ENCODE results near the gene SERTAD1. TPM values are rescaled to one million over a fixed set of nuclear protein-coding genes. Genes with fewer than 3 reads are reported as not detected.
"Not testable (repeated sequence)": the region's sequence is repeated elsewhere in the genome, so short reads cannot be mapped to it uniquely, and the experiment has no call there.

SERTAD1 gene
- polyA plus RNA-seq, 1 of the 3 experiments (the other 2 are of a cell fraction), result 10.4 TPM

DNA sequence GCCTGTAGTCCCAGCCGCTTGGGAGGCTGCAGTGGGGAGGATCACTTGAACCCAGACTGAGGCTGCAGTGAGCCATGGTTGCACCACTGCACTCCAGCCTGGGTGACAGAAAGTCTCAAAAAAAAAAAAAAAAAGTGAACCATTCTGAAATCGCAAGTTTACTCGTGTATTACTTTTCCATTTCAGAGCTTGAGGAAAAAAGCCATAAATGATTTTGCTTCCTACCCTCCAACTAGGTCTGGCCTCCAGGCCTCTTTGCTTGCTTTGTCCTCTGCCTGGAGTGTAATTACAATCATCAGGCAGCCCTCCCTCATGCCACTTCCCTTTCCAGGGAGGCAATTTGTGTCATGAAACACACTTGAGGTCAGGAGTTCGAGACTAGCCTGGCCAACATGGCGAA lies 31.3 kb upstream of the SERTAD1 start:
- no peaks in the 10 kb centered on the region for H3K9me3 ChIP-seq
- no peaks in the 10 kb centered on the region for H3K4me1 ChIP-seq (ENCODE audit: control insufficient read depth in 1 of 2, insufficient read depth in 2 of 2, low read depth in 1 of 2, low read length in 1 of 2)
- ChIA-PET POLR2A (interaction anchor here (1.1 kb wide), 1 partner anchor 9 kb away, joined by 3 read pairs; the partner anchor contains the start of gene BLVRB), CTCF (interaction anchor here (0.9 to 1.6 kb wide), 4 partner anchors 73 to 178 kb away, joined by 3 to 5 read pairs (median 3); no protein-coding TSS in a partner anchor)
- peaks cover 0 to 3% of the 10 kb centered on the region in 2 experiments for H3K36me3 ChIP-seq (replicated peaks in 1 of 2; ENCODE audit: control insufficient read depth in 1 of 2, insufficient read depth in 2 of 2, low read length in 1 of 2)
- TF ChIP-seq, protein P1, sequence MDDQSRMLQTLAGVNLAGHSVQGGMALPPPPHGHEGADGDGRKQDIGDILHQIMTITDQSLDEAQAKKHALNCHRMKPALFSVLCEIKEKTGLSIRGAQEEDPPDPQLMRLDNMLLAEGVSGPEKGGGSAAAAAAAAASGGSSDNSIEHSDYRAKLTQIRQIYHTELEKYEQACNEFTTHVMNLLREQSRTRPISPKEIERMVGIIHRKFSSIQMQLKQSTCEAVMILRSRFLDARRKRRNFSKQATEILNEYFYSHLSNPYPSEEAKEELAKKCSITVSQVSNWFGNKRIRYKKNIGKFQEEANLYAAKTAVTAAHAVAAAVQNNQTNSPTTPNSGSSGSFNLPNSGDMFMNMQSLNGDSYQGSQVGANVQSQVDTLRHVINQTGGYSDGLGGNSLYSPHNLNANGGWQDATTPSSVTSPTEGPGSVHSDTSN (IDR thresholded peaks at IDR 0.05), result no peak
- TF ChIP-seq GATA2 (CRISPR knock-in tag; IDR thresholded peaks at IDR 0.05) (no peak), NFIC (IDR thresholded peaks at IDR 0.05; ENCODE audit: borderline replicate concordance) (no peak), SMC3 (IDR thresholded peaks at IDR 0.05; ENCODE audit: low read depth, low read length) (no peak), FOSL2 (IDR thresholded peaks at IDR 0.05; ENCODE audit: borderline replicate concordance, low read depth) (no peak), ELF1 (IDR thresholded peaks at IDR 0.05) (no peak), JUND (IDR thresholded peaks at IDR 0.05) (no peak)
- TF ChIP-seq, protein P2, sequence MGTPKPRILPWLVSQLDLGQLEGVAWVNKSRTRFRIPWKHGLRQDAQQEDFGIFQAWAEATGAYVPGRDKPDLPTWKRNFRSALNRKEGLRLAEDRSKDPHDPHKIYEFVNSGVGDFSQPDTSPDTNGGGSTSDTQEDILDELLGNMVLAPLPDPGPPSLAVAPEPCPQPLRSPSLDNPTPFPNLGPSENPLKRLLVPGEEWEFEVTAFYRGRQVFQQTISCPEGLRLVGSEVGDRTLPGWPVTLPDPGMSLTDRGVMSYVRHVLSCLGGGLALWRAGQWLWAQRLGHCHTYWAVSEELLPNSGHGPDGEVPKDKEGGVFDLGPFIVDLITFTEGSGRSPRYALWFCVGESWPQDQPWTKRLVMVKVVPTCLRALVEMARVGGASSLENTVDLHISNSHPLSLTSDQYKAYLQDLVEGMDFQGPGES (IDR thresholded peaks at IDR 0.05; ENCODE audit: low read depth, low read length), result no peak
- H3K9ac ChIP-seq, result no peak overlapping the region
- no peak overlapping the region for H3K4me3 ChIP-seq (ENCODE audit: low read depth in 2 of 2, low read length in 1 of 2)
- DNase-seq, result no peak
- H2AFZ ChIP-seq (ENCODE audit: low read depth), result no peak overlapping the region
- WGBS (ENCODE audit: low lambda C conversion rate), result 94% methylated on average over 5 of the region's 5 CpGs
- H3K79me2 ChIP-seq (ENCODE audit: insufficient read depth), result no peaks in the 10 kb centered on the region
- peaks cover 5% of the 10 kb centered on the region for H3F3A ChIP-seq (replicated peaks; ENCODE audit: insufficient read depth)
- H4K20me1 ChIP-seq (ENCODE audit: insufficient read depth), result no peaks in the 10 kb centered on the region
- no peak overlapping the region for H3K4me2 ChIP-seq
- no peaks in the 10 kb centered on the region for H3K27me3 ChIP-seq (ENCODE audit: insufficient read depth)
- no peaks in the 10 kb centered on the region for H3K9me2 ChIP-seq
- no peak overlapping the region for H3K27ac ChIP-seq (ENCODE audit: low read depth in 2 of 2, low read length in 1 of 2)

DNA sequence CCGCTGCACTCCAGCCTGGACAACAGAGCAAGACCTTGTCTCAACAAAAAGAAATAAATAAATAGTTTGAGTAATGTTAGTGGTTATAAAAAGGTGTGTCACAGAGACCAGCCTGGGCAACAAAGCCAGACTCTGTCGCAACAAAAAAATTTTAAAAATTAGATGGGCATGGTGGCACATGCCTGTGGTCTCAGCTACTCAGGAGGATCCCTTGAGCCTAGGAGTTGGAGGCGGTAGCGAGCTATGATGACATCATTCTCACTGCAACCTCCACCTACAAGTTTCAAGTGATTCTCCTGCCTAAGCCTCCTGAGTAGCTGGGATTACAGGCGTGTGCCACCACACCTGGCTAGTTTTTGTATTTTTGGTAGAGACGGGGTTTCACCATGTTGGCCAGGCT lies 28.2 kb upstream of the SERTAD1 start:
- H3K4me3 ChIP-seq (ENCODE audit: low read depth in 2 of 2, low read length in 1 of 2); H3K4me1 ChIP-seq (ENCODE audit: control insufficient read depth in 1 of 2, insufficient read depth in 2 of 2, low read depth in 1 of 2, low read length in 1 of 2); DNase-seq; POLR2A ChIA-PET; H3K36me3 ChIP-seq (replicated peaks in 1 of 2; ENCODE audit: control insufficient read depth in 1 of 2, insufficient read depth in 2 of 2, low read length in 1 of 2); H3K9me3 ChIP-seq; H3F3A ChIP-seq (replicated peaks; ENCODE audit: insufficient read depth); H3K27ac ChIP-seq (ENCODE audit: low read depth in 2 of 2, low read length in 1 of 2); H3K27me3 ChIP-seq (ENCODE audit: insufficient read depth); H3K4me2 ChIP-seq; H2AFZ ChIP-seq (ENCODE audit: low read depth); H3K9me2 ChIP-seq; H4K20me1 ChIP-seq (ENCODE audit: insufficient read depth); H3K79me2 ChIP-seq (ENCODE audit: insufficient read depth); H3K9ac ChIP-seq: not testable (repeated sequence)
- 95% methylated on average over 6 of the region's 6 CpGs for WGBS (ENCODE audit: low lambda C conversion rate)
- CTCF ChIA-PET, result interaction anchor here (0.7 to 6.2 kb wide), 3 partner anchors 9 to 180 kb away, joined by 4 to 49 read pairs (median 6); partner anchors contain the start of gene SERTAD3

DNA sequence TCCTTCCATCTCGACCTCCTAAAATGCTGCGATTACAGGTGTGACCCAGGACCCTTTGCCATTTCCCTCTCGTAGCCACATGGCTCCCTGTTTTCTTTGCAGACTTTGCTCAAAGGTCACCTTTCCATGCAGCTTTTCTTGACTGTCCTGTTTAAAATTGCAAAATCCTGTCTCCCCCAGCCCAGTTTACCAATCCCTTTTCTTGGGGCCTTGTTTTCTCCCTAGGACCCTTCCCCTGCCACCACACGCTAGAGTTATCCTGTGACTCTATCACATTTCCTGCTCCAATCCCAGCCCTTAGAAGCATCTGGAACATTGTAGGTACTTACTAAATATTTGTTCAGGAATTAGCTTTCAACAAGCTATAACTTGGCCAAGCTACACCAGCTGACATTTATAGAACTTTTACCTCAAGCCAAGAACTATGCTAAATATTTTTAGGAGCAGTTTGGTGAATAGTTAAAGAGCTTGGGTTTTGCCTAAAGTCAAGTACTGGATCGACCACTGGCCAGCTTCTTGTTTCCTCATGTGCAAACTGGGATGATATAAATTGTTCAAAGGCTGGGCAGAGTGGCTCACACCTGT lies 27.5 kb upstream of the SERTAD1 start:
- no peaks in the 10 kb centered on the region for H3K9me3 ChIP-seq
- peaks cover 0 to 3% of the 10 kb centered on the region in 2 experiments for H3K36me3 ChIP-seq (replicated peaks in 1 of 2; ENCODE audit: control insufficient read depth in 1 of 2, insufficient read depth in 2 of 2, low read length in 1 of 2)
- DNase-seq, result no peak
- no peak overlapping the region for H3K4me3 ChIP-seq (ENCODE audit: low read depth in 2 of 2, low read length in 1 of 2)
- TF ChIP-seq, protein P3, sequence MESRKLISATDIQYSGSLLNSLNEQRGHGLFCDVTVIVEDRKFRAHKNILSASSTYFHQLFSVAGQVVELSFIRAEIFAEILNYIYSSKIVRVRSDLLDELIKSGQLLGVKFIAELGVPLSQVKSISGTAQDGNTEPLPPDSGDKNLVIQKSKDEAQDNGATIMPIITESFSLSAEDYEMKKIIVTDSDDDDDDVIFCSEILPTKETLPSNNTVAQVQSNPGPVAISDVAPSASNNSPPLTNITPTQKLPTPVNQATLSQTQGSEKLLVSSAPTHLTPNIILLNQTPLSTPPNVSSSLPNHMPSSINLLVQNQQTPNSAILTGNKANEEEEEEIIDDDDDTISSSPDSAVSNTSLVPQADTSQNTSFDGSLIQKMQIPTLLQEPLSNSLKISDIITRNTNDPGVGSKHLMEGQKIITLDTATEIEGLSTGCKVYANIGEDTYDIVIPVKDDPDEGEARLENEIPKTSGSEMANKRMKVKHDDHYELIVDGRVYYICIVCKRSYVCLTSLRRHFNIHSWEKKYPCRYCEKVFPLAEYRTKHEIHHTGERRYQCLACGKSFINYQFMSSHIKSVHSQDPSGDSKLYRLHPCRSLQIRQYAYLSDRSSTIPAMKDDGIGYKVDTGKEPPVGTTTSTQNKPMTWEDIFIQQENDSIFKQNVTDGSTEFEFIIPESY (IDR thresholded peaks at IDR 0.05; ENCODE audit: borderline replicate concordance, low read depth), result no peak
- TF ChIP-seq GABPA (IDR thresholded peaks at IDR 0.05; ENCODE audit: low read depth) (no peak), CHD2 (IDR thresholded peaks at IDR 0.05; ENCODE audit: low read length, partially characterized antibody) (no peak), TEAD4 (IDR thresholded peaks at IDR 0.05; ENCODE audit: borderline replicate concordance, insufficient read depth) (no peak), FOXJ3 (CRISPR knock-in tag; IDR thresholded peaks at IDR 0.05) (no peak)
- 92% methylated on average over 5 of the region's 5 CpGs for WGBS (ENCODE audit: low lambda C conversion rate)
- no peak overlapping the region for H3K9ac ChIP-seq
- no peaks in the 10 kb centered on the region for H3K27me3 ChIP-seq (ENCODE audit: insufficient read depth)
- H3F3A ChIP-seq (replicated peaks; ENCODE audit: insufficient read depth), result peaks cover 5% of the 10 kb centered on the region
- no peak overlapping the region for H2AFZ ChIP-seq (ENCODE audit: low read depth)
- no peaks in the 10 kb centered on the region for H3K79me2 ChIP-seq (ENCODE audit: insufficient read depth)
- no peak overlapping the region for H3K4me2 ChIP-seq
- CTCF ChIA-PET, result interaction anchor here (0.7 to 6.2 kb wide), 4 partner anchors 8 to 181 kb away, joined by 3 to 49 read pairs (median 5); partner anchors contain the start of gene SERTAD3
- no peak overlapping the region for H3K27ac ChIP-seq (ENCODE audit: low read depth in 2 of 2, low read length in 1 of 2)
- H3K9me2 ChIP-seq, result no peaks in the 10 kb centered on the region
- no peaks in the 10 kb centered on the region for H3K4me1 ChIP-seq (ENCODE audit: control insufficient read depth in 1 of 2, insufficient read depth in 2 of 2, low read depth in 1 of 2, low read length in 1 of 2)
- no peaks in the 10 kb centered on the region for H4K20me1 ChIP-seq (ENCODE audit: insufficient read depth)
- POLR2A ChIA-PET, result no interaction called here
